D721Med (cell line): Measurements from ENCODE around the gene PLD1.
"Not testable (repeated sequence)": the region's sequence is repeated elsewhere in the genome, so short reads cannot be mapped to it uniquely, and the experiment has no call there.

Experiments used
- DNase-seq: peaks from one replicate; pipeline ENCODE4 v3.0.0; 2011; ENCODE audit warnings: low spot score; ENCODE audit not compliant: insufficient read length
- FAIRE-seq: peaks from 2 replicates; lab custom pipeline; 2011; peaks lifted over from hg19 to GRCh38; lab: Jason Lieb, UNC
- CTCF ChIP-seq: IDR thresholded peaks from 2 replicates; pipeline ENCODE4 v1.5.1; 2012; ENCODE audit warnings: mild to moderate bottlenecking, control low read depth; ENCODE audit not compliant: insufficient read depth; ENCODE audit errors: missing control alignments

PLD1 gene

DNA sequence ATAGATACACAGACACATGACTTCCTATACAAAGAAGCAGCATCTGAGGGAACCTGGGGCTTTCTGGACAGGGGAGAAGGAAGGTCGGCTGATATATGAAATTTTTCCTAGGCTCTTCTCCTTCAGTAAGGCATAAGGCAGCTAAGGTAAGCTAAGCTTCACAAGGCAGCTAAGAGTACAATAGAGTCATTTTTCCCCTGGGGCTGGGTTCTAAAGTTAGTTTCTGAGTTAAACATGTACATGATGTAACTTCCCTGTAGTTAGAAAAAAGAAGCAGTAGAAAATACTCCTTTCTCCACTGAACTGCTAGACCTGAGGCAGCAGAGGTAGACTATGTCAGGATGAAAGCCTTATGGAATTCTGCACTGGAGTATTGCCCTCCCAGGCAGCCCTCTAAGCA is 109.6 kb downstream of the PLD1 start:
- no peak for DNase-seq
- no peak for TF ChIP-seq CTCF
- FAIRE-seq = no peak

DNA sequence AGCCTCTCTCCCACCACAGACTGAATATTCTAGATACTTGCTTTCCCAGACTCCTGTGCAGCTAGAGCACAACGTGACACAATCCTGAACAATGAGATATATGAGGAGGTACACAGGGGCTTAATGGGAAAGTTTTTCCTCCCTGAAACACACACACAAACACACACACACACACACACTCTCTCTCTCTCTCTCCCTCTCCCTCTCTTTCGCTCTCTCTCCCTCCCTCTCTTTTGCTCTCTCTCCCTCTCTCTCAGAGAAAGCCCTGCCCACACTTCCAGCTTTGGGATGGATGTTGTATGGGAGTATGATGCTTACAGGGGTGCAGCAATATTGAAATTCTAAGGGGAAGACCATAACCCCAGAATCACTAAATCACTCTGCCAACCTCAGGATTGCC is 110.1 kb downstream of the PLD1 start:
- TF ChIP-seq CTCF = no peak
- DNase-seq (no peak), FAIRE-seq (no peak)

DNA sequence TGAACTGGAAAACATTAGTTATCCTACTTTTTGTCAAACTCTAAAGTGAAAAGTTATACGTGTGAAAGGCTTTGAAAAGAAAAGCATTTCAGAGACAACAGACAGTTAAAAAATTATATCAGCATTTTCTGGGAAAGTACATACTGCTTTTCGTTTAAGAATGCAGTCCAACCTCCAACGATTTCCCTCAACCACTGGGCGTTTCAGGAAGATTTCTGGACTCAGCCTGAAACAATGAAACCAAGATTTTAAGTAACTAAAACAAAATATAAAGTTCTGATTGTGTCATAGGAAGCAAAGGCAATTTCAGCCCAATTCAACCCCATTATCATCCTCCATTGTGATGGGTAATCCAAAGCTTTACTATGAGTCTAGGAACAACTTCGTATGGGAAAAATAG is 110.7 kb downstream of the PLD1 start:
- DNase-seq (no peak), FAIRE-seq (no peak)
- no peak for TF ChIP-seq CTCF

DNA sequence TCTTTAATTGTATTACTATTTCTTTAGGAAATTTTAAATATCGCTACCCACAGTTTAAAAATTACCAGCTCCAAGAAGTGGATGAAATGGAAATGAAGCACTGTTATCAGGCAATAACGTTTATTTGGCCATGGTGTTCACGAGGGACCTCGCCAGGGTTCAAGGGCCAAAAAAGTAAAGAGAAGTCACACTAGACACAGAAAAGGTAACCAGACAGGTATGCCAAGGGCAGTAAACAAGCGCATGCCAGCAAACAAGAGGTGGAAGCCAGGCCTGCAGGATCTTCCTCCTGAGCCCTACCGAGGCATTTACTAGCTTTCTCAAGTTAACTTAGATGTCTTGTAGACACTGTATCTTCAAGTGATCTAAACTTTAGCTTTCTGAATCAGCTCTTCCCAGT is 113.5 kb downstream of the PLD1 start:
- FAIRE-seq (no peak), DNase-seq (no peak)
- TF ChIP-seq CTCF = no peak

GRCh38 chr3:171695426-171695825 is 114.9 kb downstream of the PLD1 start:
- DNase-seq (no peak), FAIRE-seq (no peak)
- no peak for TF ChIP-seq CTCF

GRCh38 chr3:171694888-171695287 is 115.4 kb downstream of the PLD1 start:
- TF ChIP-seq CTCF = no peak
- FAIRE-seq = no peak
- no peak for DNase-seq

- not testable (repeated sequence) for FAIRE-seq
Observed at GRCh38 chr3:171692551-171692950, 117.7 kb downstream of the PLD1 start.

DNA sequence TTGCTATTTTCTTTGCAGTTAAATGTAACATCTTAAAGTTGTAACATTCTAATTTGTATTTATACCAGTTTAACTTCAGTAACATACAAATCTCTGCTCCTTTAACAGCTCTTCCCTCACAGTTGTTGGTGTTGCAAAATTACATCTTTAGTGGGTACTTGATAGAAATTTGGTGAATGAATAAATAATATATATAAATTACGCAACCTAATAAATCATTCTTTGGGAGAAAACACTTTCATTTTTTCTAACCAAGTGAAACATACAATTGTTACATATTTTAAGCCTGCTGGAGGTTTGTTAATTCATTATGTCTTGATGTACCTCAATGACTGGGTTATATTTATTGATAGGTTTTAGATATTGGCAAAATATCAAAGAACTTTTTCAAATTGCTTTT is 118.8 kb downstream of the PLD1 start:
- DNase-seq (no peak), FAIRE-seq (no peak)
- TF ChIP-seq CTCF = no peak

More at GRCh38 chr3:171692551-171692950, 117.7 kb downstream of the PLD1 start:
- DNase-seq = not testable (repeated sequence)
